ENCODE results near the gene DDX24. TPM values are rescaled to one million over a fixed set of nuclear protein-coding genes. Genes with fewer than 3 reads are reported as not detected.

DDX24 gene
- polyA plus RNA-seq, 4 donors: 35.1 to 103 (median 57.9) TPM

DNA sequence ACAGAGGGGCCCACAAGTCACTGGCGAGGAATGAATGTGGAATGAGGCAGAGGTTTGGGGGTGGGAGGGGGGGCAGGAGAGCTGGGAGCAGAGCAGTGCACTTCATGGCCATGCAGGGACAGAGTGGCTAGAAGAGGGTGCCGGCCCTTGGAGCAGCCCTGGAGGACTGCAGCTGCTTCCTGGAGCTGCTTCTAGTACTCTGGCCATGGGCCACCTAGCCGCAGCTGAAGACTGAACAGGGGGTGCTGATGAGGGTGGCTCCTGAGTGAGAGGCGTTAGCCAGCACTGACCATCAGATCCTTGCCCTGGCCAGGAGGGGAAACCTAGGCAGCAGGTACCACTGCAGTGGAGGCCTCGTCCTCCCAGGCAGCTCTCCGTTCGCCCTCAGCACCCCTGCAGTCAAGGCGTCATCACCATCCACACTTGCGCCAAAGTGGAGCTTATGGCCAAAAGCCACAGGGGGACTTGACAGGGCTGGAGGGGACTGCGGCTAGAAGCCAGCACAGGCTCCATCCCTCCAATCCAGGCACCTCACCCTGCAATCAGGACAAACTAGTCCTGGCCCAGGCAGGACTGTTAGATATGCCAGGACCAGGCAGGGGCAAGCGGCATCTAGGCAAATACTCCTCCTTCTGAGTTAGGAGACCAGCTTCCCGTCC, 38.4 kb downstream of the DDX24 start:
- no peak for FAIRE-seq
- no peaks in the 10 kb centered on the region for H3K27me3 ChIP-seq (ENCODE audit: control insufficient read depth in 3 of 3, insufficient read depth in 3 of 3, low read length in 3 of 3)
- H3K27ac ChIP-seq (ENCODE audit: low read depth in 1 of 3, low read length in 2 of 3): no peak overlapping the region
- H3K36me3 ChIP-seq (ENCODE audit: control insufficient read depth in 3 of 3, insufficient read depth in 2 of 3, low read depth in 1 of 3, low read length in 3 of 3): peaks cover 6 to 49% (median 8%) of the 10 kb centered on the region in 3 donors
- H3K9me3 ChIP-seq (ENCODE audit: control insufficient read depth in 2 of 2, insufficient read depth in 1 of 2, low read depth in 1 of 2, low read length in 1 of 2): no peaks in the 10 kb centered on the region
- WGBS, 3 donors: 68 to 78% (median 76%) methylated on average over 12 of the region's 12 CpGs
- no peaks in the 10 kb centered on the region for H3K4me1 ChIP-seq (ENCODE audit: control insufficient read depth in 3 of 3, insufficient read depth in 2 of 3, low read depth in 1 of 3, low read length in 2 of 3)
- DNase-seq: no peak
- H3K4me3 ChIP-seq (ENCODE audit: low read depth in 1 of 3, low read length in 3 of 3): no peak overlapping the region

DNA sequence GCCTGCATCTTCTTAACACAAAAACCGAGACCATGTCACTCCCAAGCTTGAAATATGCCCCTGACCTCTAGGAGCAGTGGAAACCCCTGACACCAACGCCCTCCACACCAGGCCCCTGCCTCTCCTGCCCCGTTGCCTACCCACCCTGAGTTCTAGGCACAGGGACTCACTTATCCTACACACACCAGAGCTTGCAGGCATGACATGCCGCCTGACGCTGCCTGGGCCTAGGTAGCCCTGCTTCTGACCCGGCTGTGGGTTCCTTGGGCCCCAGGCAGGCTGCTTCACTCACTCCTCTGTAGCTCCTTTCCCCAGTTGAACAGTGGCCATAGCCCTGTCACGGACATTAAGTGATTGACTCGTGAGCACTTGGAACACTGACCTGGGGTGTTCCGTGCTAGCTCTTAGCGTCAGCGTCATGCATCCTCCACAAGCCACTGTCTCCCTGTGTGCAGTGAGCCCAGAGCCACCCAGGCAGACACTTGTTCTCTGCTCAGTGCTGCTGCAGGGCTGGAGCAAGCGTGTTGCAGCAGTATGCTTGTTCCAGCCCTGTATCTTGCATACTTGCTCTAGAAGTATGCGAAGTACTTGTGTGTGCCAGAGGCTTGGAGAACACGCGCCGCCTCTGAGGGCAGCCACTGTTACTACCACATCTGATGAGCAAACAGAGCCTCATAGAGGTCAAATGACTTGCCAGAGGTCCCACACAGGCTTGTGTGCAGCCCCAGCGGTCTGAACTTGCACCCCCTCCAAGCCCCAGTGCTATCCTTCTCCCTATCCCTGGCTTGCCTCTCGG, 39.3 kb downstream of the DDX24 start:
- no peak for DNase-seq
- Histone ChIP-seq H3K4me1 (ENCODE audit: control insufficient read depth in 3 of 3, insufficient read depth in 2 of 3, low read depth in 1 of 3, low read length in 2 of 3) (no peaks in the 10 kb centered on the region), H3K36me3 (ENCODE audit: control insufficient read depth in 3 of 3, insufficient read depth in 2 of 3, low read depth in 1 of 3, low read length in 3 of 3) (peaks cover 6 to 42% (median 8%) of the 10 kb centered on the region in 3 donors), H3K4me3 (ENCODE audit: low read depth in 1 of 3, low read length in 3 of 3) (no peak overlapping the region), H3K27ac (ENCODE audit: low read depth in 1 of 3, low read length in 2 of 3) (no peak overlapping the region), H3K9me3 (ENCODE audit: control insufficient read depth in 2 of 2, insufficient read depth in 1 of 2, low read depth in 1 of 2, low read length in 1 of 2) (no peaks in the 10 kb centered on the region), H3K27me3 (ENCODE audit: control insufficient read depth in 3 of 3, insufficient read depth in 3 of 3, low read length in 3 of 3) (no peaks in the 10 kb centered on the region)
- FAIRE-seq: no peak
- WGBS, 3 donors: 77 to 86% (median 84%) methylated on average over 18 of the region's 18 CpGs

DNA sequence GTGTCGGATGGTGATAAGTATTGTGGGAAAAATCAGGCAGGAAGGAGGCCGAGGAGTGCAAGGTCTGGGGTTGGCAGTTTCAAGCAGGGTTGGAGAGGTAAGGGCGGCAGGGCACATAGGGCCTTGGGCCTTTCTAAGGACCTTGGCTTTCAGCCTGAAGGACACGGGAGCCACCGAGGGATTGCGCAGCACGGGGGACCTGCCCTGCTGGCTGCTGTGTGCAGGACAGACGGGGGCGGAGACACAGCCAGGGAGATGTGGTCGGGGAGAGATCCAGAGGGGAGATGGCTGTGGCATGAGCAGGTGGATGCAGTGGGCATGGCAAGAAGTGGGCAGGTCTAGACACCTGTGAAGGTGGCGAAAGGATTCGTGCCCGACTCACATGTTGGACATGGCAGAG, 40.2 kb downstream of the DDX24 start:
- H3K27me3 ChIP-seq (ENCODE audit: control insufficient read depth in 3 of 3, insufficient read depth in 3 of 3, low read length in 3 of 3): no peaks in the 10 kb centered on the region
- peaks cover under 1 to 33% (median 3%) of the 10 kb centered on the region in 3 donors for H3K36me3 ChIP-seq (ENCODE audit: control insufficient read depth in 3 of 3, insufficient read depth in 2 of 3, low read depth in 1 of 3, low read length in 3 of 3)
- no peaks in the 10 kb centered on the region for H3K4me1 ChIP-seq (ENCODE audit: control insufficient read depth in 3 of 3, insufficient read depth in 2 of 3, low read depth in 1 of 3, low read length in 2 of 3)
- no peaks in the 10 kb centered on the region for H3K9me3 ChIP-seq (ENCODE audit: control insufficient read depth in 2 of 2, insufficient read depth in 1 of 2, low read depth in 1 of 2, low read length in 1 of 2)
- WGBS, 3 donors: 87 to 90% (median 89%) methylated on average over 13 of the region's 13 CpGs
- no peak overlapping the region for H3K4me3 ChIP-seq (ENCODE audit: low read depth in 1 of 3, low read length in 3 of 3)
- FAIRE-seq (no peak), DNase-seq (no peak)
- no peak overlapping the region for H3K27ac ChIP-seq (ENCODE audit: low read depth in 1 of 3, low read length in 2 of 3)

DNA sequence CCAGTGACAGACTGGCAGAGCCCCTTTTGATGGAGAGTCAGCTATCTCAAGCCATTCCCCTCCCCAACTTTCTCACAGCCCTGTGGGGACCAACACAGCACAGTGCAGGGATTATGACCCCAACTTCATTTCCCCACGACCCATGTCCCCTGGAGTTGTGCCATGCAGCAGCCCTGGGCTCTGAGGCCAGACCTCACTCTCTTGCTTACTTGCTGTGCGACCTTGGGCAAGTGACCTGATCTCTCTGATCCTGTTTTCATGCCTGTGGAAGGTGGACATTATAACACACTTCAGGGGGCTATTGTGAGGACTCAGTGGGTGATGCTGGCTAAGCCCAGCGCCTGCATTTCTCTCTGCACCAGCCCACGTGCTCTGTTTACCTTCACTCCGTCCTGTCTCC, 40.8 kb downstream of the DDX24 start:
- no peak for DNase-seq
- no peak for FAIRE-seq
- H3K4me3 ChIP-seq (ENCODE audit: low read depth in 1 of 3, low read length in 3 of 3): no peak overlapping the region

DNA sequence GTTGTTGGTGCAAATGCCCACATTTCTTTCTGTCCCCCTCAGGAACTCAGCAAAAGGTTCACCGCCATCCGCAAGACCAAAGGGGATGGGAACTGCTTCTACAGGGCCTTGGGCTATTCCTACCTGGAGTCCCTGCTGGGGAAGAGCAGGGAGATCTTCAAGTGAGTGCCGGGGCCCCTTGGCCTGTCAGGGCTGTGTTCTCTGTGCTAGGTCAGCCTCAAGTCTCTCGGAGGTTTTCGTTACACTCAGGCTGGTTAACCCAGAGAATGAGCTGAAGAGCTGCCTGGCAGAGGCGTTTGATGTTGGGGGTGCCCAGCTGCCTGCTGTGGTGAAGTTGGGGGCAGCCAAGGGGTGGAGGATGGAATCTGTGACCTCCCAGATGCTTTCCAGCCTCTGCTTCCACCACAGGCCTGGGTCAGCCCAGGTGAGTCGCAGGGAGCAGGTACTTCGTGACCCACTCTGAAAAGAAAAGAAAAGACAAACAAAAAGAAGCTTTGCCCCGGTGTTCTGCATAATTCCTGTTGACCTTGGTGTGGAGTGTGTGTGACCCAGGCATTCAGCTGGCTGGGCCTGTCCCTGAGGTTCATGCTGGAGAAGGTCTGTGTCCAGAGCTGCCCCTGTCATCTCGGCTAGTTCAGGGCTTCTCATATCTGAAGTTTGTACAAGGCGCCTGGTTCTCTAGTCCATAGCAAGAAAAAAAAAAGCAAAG, 41.9 kb downstream of the DDX24 start:
- 88 to 91% (median 88%) methylated on average over 11 of the region's 11 CpGs for WGBS, 3 donors
- peaks cover 0 to 21% (median 0%) of the 10 kb centered on the region in 3 donors for H3K36me3 ChIP-seq (ENCODE audit: control insufficient read depth in 3 of 3, insufficient read depth in 2 of 3, low read depth in 1 of 3, low read length in 3 of 3)
- no peak for DNase-seq

More for the DNA sequence above, 40.8 kb downstream of the DDX24 start:
- no peaks in the 10 kb centered on the region for H3K27me3 ChIP-seq (ENCODE audit: control insufficient read depth in 3 of 3, insufficient read depth in 3 of 3, low read length in 3 of 3)
- WGBS, 3 donors: 79 to 87% (median 81%) methylated on average over 5 of the region's 5 CpGs
- no peaks in the 10 kb centered on the region for H3K4me1 ChIP-seq (ENCODE audit: control insufficient read depth in 3 of 3, insufficient read depth in 2 of 3, low read depth in 1 of 3, low read length in 2 of 3)
- peaks cover 0 to 28% (median 3%) of the 10 kb centered on the region in 3 donors for H3K36me3 ChIP-seq (ENCODE audit: control insufficient read depth in 3 of 3, insufficient read depth in 2 of 3, low read depth in 1 of 3, low read length in 3 of 3)
- no peaks in the 10 kb centered on the region for H3K9me3 ChIP-seq (ENCODE audit: control insufficient read depth in 2 of 2, insufficient read depth in 1 of 2, low read depth in 1 of 2, low read length in 1 of 2)
- no peak overlapping the region for H3K27ac ChIP-seq (ENCODE audit: low read depth in 1 of 3, low read length in 2 of 3)

DNA sequence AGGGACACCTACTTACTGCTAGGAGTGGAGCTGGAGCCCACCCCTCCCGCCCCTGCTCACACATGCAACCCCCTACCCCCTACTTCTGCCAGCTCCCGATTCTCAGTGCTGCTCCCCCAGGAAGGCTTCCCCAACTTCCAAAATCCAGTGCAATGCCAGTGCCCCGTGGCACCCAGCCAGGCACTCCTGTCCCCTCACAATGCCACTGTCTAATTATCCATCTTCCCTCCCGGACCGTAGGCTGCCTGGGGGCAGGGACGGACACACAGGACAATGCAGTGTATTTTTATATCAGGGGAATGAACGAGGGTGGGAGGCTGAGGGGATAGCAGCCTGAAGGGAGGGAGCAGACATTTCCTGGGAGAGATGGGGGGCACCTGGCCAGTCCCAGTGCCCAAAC, 42.5 kb downstream of the DDX24 start:
- FAIRE-seq (no peak), DNase-seq (no peak)
- H3K27me3 ChIP-seq (ENCODE audit: control insufficient read depth in 3 of 3, insufficient read depth in 3 of 3, low read length in 3 of 3): no peaks in the 10 kb centered on the region
- H3K9me3 ChIP-seq (ENCODE audit: control insufficient read depth in 2 of 2, insufficient read depth in 1 of 2, low read depth in 1 of 2, low read length in 1 of 2): peaks cover 0 to 8% of the 10 kb centered on the region in 2 donors
- no peaks in the 10 kb centered on the region for H3K4me1 ChIP-seq (ENCODE audit: control insufficient read depth in 3 of 3, insufficient read depth in 2 of 3, low read depth in 1 of 3, low read length in 2 of 3)
- WGBS, 3 donors: 83 to 90% (median 86%) methylated on average over 7 of the region's 7 CpGs
- H3K27ac ChIP-seq (ENCODE audit: low read depth in 1 of 3, low read length in 2 of 3): no peak overlapping the region
- no peak overlapping the region for H3K4me3 ChIP-seq (ENCODE audit: low read depth in 1 of 3, low read length in 3 of 3)
- H3K36me3 ChIP-seq (ENCODE audit: control insufficient read depth in 3 of 3, insufficient read depth in 2 of 3, low read depth in 1 of 3, low read length in 3 of 3): peaks cover 0 to 16% (median 0%) of the 10 kb centered on the region in 3 donors

More for the DNA sequence above, 41.9 kb downstream of the DDX24 start:
- H3K27me3 ChIP-seq (ENCODE audit: control insufficient read depth in 3 of 3, insufficient read depth in 3 of 3, low read length in 3 of 3): no peaks in the 10 kb centered on the region
- H3K9me3 ChIP-seq (ENCODE audit: control insufficient read depth in 2 of 2, insufficient read depth in 1 of 2, low read depth in 1 of 2, low read length in 1 of 2): peaks cover 0 to 8% of the 10 kb centered on the region in 2 donors
- no peak overlapping the region for H3K4me3 ChIP-seq (ENCODE audit: low read depth in 1 of 3, low read length in 3 of 3)
- no peak for FAIRE-seq
- no peaks in the 10 kb centered on the region for H3K4me1 ChIP-seq (ENCODE audit: control insufficient read depth in 3 of 3, insufficient read depth in 2 of 3, low read depth in 1 of 3, low read length in 2 of 3)
- no peak overlapping the region for H3K27ac ChIP-seq (ENCODE audit: low read depth in 1 of 3, low read length in 2 of 3)

DNA sequence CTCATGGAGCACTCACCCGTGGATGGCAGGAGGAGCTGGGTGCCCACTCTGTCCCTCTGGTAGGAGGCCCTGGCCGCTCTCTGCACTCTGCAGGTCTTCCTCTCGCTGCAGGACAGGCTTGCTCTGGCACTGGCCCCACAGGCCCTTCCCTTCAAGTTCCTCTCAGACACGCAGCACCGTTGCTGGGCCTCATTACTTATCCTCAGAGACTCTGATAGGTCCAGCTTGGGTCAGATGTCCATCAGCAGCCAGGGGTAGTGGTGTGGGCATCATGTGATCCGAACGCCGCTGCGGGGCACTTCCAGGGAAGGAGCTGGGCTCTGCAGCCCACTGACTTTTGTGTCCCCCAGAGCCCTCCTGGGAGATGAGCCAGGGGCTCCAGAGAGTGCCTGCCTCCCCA, 43.0 kb downstream of the DDX24 start:
- H3K36me3 ChIP-seq (ENCODE audit: control insufficient read depth in 3 of 3, insufficient read depth in 2 of 3, low read depth in 1 of 3, low read length in 3 of 3): peaks cover 0 to 11% (median 0%) of the 10 kb centered on the region in 3 donors
- no peaks in the 10 kb centered on the region for H3K27me3 ChIP-seq (ENCODE audit: control insufficient read depth in 3 of 3, insufficient read depth in 3 of 3, low read length in 3 of 3)
- DNase-seq: no peak
- no peak overlapping the region for H3K27ac ChIP-seq (ENCODE audit: low read depth in 1 of 3, low read length in 2 of 3)
- no peak overlapping the region for H3K4me3 ChIP-seq (ENCODE audit: low read depth in 1 of 3, low read length in 3 of 3)
- 88 to 89% (median 89%) methylated on average over 9 of the region's 9 CpGs for WGBS, 3 donors
- H3K9me3 ChIP-seq (ENCODE audit: control insufficient read depth in 2 of 2, insufficient read depth in 1 of 2, low read depth in 1 of 2, low read length in 1 of 2): peaks cover 0 to 8% of the 10 kb centered on the region in 2 donors
- FAIRE-seq: no peak
- H3K4me1 ChIP-seq (ENCODE audit: control insufficient read depth in 3 of 3, insufficient read depth in 2 of 3, low read depth in 1 of 3, low read length in 2 of 3): no peaks in the 10 kb centered on the region
